Chondrocyte (in vitro differentiated cells): ENCODE results near the gene CANT1. TPM values are rescaled to one million over a fixed set of nuclear protein-coding genes. Genes with fewer than 3 reads are reported as not detected.

Experiments
- DNase-seq: peaks from one replicate; pipeline ENCODE4 v3.0.0; 2021; ENCODE audit warnings: mixed read lengths, low spot score
- H3K27ac Mint-ChIP-seq: one replicate; pipeline ENCODE4 v1.8.0; 2021; ENCODE audit warnings: mild to moderate bottlenecking, moderate library complexity, mixed read lengths; ENCODE audit not compliant: unreplicated experiment
- H3K27me3 Mint-ChIP-seq: 2 replicates; pipeline ENCODE4 v1.8.0; 2021; ENCODE audit warnings: low read depth, mixed read lengths
- H3K36me3 Mint-ChIP-seq: 2 replicates; pipeline ENCODE4 v1.8.0; 2021; ENCODE audit warnings: low read depth, mixed read lengths
- H3K4me1 Mint-ChIP-seq: 2 replicates; pipeline ENCODE4 v1.8.0; 2021; ENCODE audit warnings: low read depth, mild to moderate bottlenecking, mixed read lengths
- H3K4me3 Mint-ChIP-seq: one replicate; pipeline ENCODE4 v1.8.0; 2021; ENCODE audit warnings: mild to moderate bottlenecking, moderate library complexity, mixed read lengths; ENCODE audit not compliant: unreplicated experiment
- H3K9me3 Mint-ChIP-seq: 2 replicates; pipeline ENCODE4 v1.8.0; 2021; ENCODE audit warnings: low read depth, mixed read lengths
- CTCF ChIP-seq: fragments of 200-600 bp; sonication (generic); IDR thresholded peaks from 2 replicates; pipeline ENCODE4 v1.5.0; 2021; ENCODE audit warnings: antibody characterized with exemption, mild to moderate bottlenecking, moderate library complexity
- total RNA-seq: library from RNA; stranded (reverse); gene quantifications from 3 replicates; pipeline ENCODE4 v1.2.1, GENCODE V29; 2021

The CANT1 gene
- total RNA-seq, 1 donor from 2014 or later: 50.5 TPM

- peaks cover 17% of the 10 kb centered on the region for H3K4me1 Mint-ChIP-seq
- H3K4me3 Mint-ChIP-seq: no peak overlapping the region
- peaks cover 6% of the 10 kb centered on the region for H3K9me3 Mint-ChIP-seq
- peaks cover 8% of the 10 kb centered on the region for H3K36me3 Mint-ChIP-seq
- DNase-seq: peak; percentile 72
- no peak for TF ChIP-seq CTCF
- H3K27ac Mint-ChIP-seq: no peak overlapping the region
- peaks cover 16% of the 10 kb centered on the region for H3K27me3 Mint-ChIP-seq
Measured at GRCh38 chr17:79048826-79049755, 39.5 kb upstream of the CANT1 start.

GRCh38 chr17:79047923-79048825, 38.6 kb upstream of the CANT1 start:
- H3K27me3 Mint-ChIP-seq: peaks cover 16% of the 10 kb centered on the region
- peaks cover 10% of the 10 kb centered on the region for H3K4me1 Mint-ChIP-seq
- TF ChIP-seq CTCF: no peak
- H3K9me3 Mint-ChIP-seq: no peaks in the 10 kb centered on the region
- H3K4me3 Mint-ChIP-seq: no peak overlapping the region
- peak; percentile 86 for DNase-seq
- H3K27ac Mint-ChIP-seq: no peak overlapping the region
- peaks cover 8% of the 10 kb centered on the region for H3K36me3 Mint-ChIP-seq

GRCh38 chr17:79047291-79047920, 37.8 kb upstream of the CANT1 start:
- H3K9me3 Mint-ChIP-seq: no peaks in the 10 kb centered on the region
- H3K4me1 Mint-ChIP-seq: peaks cover 7% of the 10 kb centered on the region
- DNase-seq: peak; percentile 69

GRCh38 chr17:79046916-79047280, 37.3 kb upstream of the CANT1 start:
- peak; percentile 28 for DNase-seq
- H3K4me3 Mint-ChIP-seq: no peak overlapping the region
- H3K9me3 Mint-ChIP-seq: no peaks in the 10 kb centered on the region
- H3K27me3 Mint-ChIP-seq: peaks cover 16% of the 10 kb centered on the region
- no peak for TF ChIP-seq CTCF
- H3K27ac Mint-ChIP-seq: no peak overlapping the region
- H3K36me3 Mint-ChIP-seq: peaks cover 8% of the 10 kb centered on the region
- H3K4me1 Mint-ChIP-seq: peaks cover 7% of the 10 kb centered on the region

More at GRCh38 chr17:79047291-79047920, 37.8 kb upstream of the CANT1 start:
- no peak overlapping the region for H3K4me3 Mint-ChIP-seq
- H3K27ac Mint-ChIP-seq: no peak overlapping the region
- peaks cover 16% of the 10 kb centered on the region for H3K27me3 Mint-ChIP-seq
- H3K36me3 Mint-ChIP-seq: peaks cover 8% of the 10 kb centered on the region
- no peak for TF ChIP-seq CTCF
